GM18505 (cell line): ENCODE data around the gene GMDS.

Source experiments
- ATAC-seq: cut with Tn5 transposase; IDR thresholded peaks from one replicate; pipeline ENCODE4 v1.9.1; 2021; ENCODE audit not compliant: unreplicated experiment
- POLR2A ChIP-seq: IDR thresholded peaks from 4 replicates; pipeline ENCODE4 v1.6.1; 2011; ENCODE audit warnings: borderline replicate concordance; ENCODE audit not compliant: insufficient read depth, insufficient read length; ENCODE audit errors: extremely low read depth

Gene GMDS

DNA sequence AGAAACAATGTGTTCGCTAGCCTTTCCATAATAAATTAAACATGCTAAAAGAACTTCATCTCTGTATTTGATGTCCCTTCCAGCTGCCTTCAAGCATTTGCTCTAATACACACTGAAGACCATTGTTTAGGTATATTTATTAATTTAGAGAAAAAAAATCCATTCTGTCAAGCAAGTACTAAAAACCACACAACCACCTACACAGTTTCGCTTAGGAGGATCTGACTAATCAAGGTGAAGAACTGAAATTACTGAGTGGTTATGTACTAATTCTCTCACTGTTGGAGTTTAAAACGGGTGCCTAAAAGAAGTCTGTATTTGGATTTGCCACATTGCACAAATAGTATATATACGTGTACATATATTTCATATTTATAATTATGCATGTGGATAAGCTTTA lies 58.9 kb downstream of the GMDS start:
- ATAC-seq: peak; percentile 79

GRCh38 chr6:2185466-2185865 lies 59.9 kb downstream of the GMDS start:
- ATAC-seq: no peak
- TF ChIP-seq POLR2A: no peak

More for the DNA sequence above, 58.9 kb downstream of the GMDS start:
- TF ChIP-seq POLR2A: no peak

DNA sequence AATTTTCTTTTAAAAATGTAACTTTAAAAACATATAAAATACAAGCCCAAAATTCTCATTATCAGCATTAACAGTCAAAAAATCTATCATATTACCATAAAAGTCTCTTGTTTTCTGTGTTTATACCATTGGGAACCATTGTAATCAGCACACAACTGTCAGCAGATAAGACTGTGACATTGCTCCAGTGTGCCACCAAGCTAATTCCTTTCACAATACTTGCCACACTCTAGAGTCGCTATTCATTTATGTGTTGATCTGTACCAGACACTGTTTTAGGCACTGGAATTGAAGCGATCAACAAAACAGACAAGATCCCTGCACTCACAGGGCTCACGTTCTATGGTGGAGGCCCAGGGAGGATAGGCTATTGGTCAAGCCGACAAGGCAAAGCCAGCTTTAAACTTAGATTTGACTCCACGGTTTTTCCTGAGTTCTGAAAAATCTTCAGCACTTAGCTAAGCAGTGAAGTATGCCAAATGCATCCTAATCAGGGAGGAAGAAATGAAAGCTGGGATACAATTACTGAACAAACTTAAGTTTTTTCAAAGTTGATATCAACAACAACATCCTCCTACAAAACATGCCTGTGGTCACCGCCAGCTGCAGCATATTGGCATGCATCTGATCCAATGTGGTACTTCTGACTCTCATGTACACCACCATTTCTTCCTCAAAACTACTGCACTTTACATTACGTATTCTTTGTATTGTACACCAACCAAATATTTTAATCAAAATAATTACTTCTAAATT lies 60.5 kb downstream of the GMDS start:
- TF ChIP-seq POLR2A: no peak
- ATAC-seq: no peak

GRCh38 chr6:2183752-2184151 lies 61.7 kb downstream of the GMDS start:
- ATAC-seq: no peak
- TF ChIP-seq POLR2A: no peak

GRCh38 chr6:2183246-2183645 lies 62.2 kb downstream of the GMDS start:
- no peak for TF ChIP-seq POLR2A

DNA sequence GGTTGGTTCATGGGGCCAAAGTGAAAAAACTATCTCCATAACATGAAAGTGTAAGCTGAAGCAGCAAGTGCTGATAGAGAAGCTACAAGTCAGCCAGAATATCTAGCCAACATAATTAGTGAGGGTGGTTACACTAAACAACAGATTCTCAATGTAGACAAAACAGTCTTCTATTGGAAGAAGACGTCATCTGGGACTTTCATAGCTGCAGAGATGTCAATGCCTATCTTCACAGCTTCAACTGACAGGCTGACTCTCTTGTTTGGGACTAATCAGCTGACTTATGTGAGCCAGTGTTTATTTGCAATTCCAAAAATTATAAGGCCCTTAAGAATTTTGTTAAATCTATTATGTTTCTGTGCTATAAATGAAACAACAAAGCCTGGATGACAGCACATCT lies 63.2 kb downstream of the GMDS start:
- no peak for ATAC-seq
- no peak for TF ChIP-seq POLR2A

More at GRCh38 chr6:2183246-2183645, 62.2 kb downstream of the GMDS start:
- ATAC-seq: no peak

DNA sequence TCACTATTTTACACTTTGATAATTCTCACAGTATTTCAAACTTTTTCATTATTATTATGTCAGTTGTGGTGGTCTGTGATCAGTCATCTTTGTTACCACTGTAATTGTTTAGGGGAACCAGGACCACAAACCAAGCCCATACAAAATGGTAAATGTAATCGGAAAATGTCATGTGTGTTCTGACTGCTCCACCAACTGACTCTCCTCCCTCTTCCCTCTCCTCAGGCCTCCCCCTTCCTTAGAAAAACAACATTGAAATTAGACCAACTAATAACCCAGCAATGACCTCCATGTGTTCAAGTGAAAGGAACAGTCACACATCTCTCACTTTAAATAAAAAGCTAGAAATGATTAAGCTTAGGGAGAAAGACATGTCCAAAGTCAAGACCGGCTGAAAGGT lies 63.8 kb downstream of the GMDS start:
- ATAC-seq: no peak
- TF ChIP-seq POLR2A: no peak

GRCh38 chr6:2179950-2180349 lies 65.5 kb downstream of the GMDS start:
- no peak for ATAC-seq

GRCh38 chr6:2179241-2179640 lies 66.2 kb downstream of the GMDS start:
- no peak for ATAC-seq
- TF ChIP-seq POLR2A: no peak

More at GRCh38 chr6:2179950-2180349, 65.5 kb downstream of the GMDS start:
- no peak for TF ChIP-seq POLR2A

GRCh38 chr6:2178125-2178524 lies 67.3 kb downstream of the GMDS start:
- ATAC-seq: no peak
- TF ChIP-seq POLR2A: no peak

GRCh38 chr6:2175825-2176224 lies 69.6 kb downstream of the GMDS start:
- no peak for ATAC-seq
- TF ChIP-seq POLR2A: no peak

GRCh38 chr6:2173203-2173961 lies 72.0 kb downstream of the GMDS start:
- ATAC-seq: no peak
- no peak for TF ChIP-seq POLR2A

DNA sequence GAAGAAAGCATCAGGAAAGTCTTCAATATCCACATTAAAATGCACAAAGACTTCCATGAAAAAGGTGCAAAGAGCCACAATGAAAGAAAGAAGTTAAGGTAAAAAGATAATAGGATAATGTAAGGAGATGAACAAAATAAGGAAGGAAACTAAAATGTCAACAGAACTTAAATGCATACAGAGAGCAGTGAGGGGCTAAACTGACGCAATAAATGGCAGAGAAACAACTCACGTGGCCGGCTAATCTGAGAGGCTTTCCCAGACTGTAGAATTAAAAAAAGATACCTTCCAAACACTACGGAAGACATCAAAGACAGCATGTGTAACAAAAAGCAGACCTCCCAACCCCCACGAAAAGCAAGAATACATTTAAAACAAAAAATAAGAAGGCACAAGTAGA lies 73.7 kb downstream of the GMDS start:
- TF ChIP-seq POLR2A: no peak
- no peak for ATAC-seq

GRCh38 chr6:2168480-2168879 lies 76.9 kb downstream of the GMDS start:
- no peak for TF ChIP-seq POLR2A
- no peak for ATAC-seq
